ENCODE data around the gene PKN3. TPM values are rescaled to one million over a fixed set of nuclear protein-coding genes. Genes with fewer than 3 reads are reported as not detected.

PKN3 gene
- total and polyA plus RNA-seq, 9 of the 15 experiments (the other 6 are each of a cell fraction or from before 2014, with no cell fraction given): 0.82 to 49.2 (median 19.7) TPM

DNA sequence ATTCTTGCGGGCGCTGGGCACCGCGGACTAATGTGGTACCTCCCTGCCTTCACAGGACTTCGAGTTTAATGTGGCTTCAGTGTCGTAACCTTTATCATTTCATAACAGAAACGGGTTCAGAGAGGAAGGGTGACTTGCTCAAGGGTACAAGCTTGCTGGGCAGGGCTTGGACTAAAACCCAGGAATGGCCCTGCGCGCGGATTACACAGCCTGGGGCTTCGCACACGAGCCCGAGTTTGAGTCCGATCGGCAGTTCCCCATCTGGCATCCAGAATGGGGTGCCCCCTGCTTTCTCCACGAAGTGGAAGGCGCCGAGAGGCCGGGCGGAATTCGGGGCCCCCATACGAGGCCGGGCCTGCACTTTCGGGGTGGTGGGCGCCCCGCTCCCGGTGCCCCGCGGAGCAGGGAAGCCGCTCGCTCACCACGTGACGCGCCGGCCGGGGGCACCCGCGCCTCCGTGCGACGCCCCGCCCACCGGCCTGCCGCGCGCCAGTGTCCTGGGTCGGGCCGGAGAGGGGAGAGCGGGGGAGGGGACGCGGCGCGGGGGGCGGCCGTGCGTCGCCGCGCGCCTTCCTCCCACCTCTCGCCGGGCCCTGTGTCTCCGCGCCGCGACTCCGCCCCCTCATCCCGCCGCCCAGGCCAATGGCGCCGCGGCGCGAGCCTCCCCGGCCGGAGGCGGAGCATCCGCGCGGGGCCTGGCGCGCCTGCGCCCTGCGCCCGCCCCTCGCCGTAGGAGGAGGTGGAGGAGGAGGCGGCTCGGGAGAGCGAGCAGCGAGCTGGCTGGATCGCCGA, 13.6 kb upstream of the PKN3 start, which contains the start of gene SET (continued):
- TF ChIP-seq, protein P1, sequence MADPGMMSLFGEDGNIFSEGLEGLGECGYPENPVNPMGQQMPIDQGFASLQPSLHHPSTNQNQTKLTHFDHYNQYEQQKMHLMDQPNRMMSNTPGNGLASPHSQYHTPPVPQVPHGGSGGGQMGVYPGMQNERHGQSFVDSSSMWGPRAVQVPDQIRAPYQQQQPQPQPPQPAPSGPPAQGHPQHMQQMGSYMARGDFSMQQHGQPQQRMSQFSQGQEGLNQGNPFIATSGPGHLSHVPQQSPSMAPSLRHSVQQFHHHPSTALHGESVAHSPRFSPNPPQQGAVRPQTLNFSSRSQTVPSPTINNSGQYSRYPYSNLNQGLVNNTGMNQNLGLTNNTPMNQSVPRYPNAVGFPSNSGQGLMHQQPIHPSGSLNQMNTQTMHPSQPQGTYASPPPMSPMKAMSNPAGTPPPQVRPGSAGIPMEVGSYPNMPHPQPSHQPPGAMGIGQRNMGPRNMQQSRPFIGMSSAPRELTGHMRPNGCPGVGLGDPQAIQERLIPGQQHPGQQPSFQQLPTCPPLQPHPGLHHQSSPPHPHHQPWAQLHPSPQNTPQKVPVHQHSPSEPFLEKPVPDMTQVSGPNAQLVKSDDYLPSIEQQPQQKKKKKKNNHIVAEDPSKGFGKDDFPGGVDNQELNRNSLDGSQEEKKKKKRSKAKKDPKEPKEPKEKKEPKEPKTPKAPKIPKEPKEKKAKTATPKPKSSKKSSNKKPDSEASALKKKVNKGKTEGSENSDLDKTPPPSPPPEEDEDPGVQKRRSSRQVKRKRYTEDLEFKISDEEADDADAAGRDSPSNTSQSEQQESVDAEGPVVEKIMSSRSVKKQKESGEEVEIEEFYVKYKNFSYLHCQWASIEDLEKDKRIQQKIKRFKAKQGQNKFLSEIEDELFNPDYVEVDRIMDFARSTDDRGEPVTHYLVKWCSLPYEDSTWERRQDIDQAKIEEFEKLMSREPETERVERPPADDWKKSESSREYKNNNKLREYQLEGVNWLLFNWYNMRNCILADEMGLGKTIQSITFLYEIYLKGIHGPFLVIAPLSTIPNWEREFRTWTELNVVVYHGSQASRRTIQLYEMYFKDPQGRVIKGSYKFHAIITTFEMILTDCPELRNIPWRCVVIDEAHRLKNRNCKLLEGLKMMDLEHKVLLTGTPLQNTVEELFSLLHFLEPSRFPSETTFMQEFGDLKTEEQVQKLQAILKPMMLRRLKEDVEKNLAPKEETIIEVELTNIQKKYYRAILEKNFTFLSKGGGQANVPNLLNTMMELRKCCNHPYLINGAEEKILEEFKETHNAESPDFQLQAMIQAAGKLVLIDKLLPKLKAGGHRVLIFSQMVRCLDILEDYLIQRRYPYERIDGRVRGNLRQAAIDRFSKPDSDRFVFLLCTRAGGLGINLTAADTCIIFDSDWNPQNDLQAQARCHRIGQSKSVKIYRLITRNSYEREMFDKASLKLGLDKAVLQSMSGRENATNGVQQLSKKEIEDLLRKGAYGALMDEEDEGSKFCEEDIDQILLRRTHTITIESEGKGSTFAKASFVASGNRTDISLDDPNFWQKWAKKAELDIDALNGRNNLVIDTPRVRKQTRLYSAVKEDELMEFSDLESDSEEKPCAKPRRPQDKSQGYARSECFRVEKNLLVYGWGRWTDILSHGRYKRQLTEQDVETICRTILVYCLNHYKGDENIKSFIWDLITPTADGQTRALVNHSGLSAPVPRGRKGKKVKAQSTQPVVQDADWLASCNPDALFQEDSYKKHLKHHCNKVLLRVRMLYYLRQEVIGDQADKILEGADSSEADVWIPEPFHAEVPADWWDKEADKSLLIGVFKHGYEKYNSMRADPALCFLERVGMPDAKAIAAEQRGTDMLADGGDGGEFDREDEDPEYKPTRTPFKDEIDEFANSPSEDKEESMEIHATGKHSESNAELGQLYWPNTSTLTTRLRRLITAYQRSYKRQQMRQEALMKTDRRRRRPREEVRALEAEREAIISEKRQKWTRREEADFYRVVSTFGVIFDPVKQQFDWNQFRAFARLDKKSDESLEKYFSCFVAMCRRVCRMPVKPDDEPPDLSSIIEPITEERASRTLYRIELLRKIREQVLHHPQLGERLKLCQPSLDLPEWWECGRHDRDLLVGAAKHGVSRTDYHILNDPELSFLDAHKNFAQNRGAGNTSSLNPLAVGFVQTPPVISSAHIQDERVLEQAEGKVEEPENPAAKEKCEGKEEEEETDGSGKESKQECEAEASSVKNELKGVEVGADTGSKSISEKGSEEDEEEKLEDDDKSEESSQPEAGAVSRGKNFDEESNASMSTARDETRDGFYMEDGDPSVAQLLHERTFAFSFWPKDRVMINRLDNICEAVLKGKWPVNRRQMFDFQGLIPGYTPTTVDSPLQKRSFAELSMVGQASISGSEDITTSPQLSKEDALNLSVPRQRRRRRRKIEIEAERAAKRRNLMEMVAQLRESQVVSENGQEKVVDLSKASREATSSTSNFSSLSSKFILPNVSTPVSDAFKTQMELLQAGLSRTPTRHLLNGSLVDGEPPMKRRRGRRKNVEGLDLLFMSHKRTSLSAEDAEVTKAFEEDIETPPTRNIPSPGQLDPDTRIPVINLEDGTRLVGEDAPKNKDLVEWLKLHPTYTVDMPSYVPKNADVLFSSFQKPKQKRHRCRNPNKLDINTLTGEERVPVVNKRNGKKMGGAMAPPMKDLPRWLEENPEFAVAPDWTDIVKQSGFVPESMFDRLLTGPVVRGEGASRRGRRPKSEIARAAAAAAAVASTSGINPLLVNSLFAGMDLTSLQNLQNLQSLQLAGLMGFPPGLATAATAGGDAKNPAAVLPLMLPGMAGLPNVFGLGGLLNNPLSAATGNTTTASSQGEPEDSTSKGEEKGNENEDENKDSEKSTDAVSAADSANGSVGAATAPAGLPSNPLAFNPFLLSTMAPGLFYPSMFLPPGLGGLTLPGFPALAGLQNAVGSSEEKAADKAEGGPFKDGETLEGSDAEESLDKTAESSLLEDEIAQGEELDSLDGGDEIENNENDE (IDR thresholded peaks at IDR 0.05; ENCODE audit: low read depth, low read length): no peak
- TF ChIP-seq SAP30 (IDR thresholded peaks at IDR 0.05; ENCODE audit: borderline replicate concordance, insufficient read depth, low read depth, low read length, poor library complexity, severe bottlenecking): no peak
- peak; percentile 54 for TF ChIP-seq TCF3 (CRISPR knock-in tag; IDR thresholded peaks at IDR 0.05)
- TF ChIP-seq NCOA6 (IDR thresholded peaks at IDR 0.05): no peak
- no peak for TF ChIP-seq PHB2 (IDR thresholded peaks at IDR 0.05; ENCODE audit: low read depth)
- peak; percentile 59 for TF ChIP-seq SP1 (CRISPR knock-in tag; IDR thresholded peaks at IDR 0.05)
- TF ChIP-seq, protein P2, sequence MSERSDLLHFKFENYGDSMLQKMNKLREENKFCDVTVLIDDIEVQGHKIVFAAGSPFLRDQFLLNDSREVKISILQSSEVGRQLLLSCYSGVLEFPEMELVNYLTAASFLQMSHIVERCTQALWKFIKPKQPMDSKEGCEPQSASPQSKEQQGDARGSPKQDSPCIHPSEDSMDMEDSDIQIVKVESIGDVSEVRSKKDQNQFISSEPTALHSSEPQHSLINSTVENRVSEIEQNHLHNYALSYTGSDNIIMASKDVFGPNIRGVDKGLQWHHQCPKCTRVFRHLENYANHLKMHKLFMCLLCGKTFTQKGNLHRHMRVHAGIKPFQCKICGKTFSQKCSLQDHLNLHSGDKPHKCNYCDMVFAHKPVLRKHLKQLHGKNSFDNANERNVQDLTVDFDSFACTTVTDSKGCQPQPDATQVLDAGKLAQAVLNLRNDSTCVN (CRISPR knock-in tag; IDR thresholded peaks at IDR 0.05): 0 out of 2 replicates have a peak, but pooled peaks have one; percentile 36
- TF ChIP-seq, protein P3, sequence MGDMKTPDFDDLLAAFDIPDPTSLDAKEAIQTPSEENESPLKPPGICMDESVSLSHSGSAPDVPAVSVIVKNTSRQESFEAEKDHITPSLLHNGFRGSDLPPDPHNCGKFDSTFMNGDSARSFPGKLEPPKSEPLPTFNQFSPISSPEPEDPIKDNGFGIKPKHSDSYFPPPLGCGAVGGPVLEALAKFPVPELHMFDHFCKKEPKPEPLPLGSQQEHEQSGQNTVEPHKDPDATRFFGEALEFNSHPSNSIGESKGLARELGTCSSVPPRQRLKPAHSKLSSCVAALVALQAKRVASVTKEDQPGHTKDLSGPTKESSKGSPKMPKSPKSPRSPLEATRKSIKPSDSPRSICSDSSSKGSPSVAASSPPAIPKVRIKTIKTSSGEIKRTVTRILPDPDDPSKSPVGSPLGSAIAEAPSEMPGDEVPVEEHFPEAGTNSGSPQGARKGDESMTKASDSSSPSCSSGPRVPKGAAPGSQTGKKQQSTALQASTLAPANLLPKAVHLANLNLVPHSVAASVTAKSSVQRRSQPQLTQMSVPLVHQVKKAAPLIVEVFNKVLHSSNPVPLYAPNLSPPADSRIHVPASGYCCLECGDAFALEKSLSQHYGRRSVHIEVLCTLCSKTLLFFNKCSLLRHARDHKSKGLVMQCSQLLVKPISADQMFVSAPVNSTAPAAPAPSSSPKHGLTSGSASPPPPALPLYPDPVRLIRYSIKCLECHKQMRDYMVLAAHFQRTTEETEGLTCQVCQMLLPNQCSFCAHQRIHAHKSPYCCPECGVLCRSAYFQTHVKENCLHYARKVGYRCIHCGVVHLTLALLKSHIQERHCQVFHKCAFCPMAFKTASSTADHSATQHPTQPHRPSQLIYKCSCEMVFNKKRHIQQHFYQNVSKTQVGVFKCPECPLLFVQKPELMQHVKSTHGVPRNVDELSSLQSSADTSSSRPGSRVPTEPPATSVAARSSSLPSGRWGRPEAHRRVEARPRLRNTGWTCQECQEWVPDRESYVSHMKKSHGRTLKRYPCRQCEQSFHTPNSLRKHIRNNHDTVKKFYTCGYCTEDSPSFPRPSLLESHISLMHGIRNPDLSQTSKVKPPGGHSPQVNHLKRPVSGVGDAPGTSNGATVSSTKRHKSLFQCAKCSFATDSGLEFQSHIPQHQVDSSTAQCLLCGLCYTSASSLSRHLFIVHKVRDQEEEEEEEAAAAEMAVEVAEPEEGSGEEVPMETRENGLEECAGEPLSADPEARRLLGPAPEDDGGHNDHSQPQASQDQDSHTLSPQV (IDR thresholded peaks at IDR 0.05): no peak
- TF ChIP-seq ZNF668 (CRISPR knock-in tag; IDR thresholded peaks at IDR 0.05): peak; percentile 7; the same call in 1 of the 2 replicates
- no peak for TF ChIP-seq MCM7 (IDR thresholded peaks at IDR 0.05)

Measured in K562 (cell line).